HUDEP-2 (cell line): ENCODE measurements around the gene DNER.

ENCODE experiments used
- DNase-seq, 76 experiments: peaks; one replicate each; lab custom pipeline; 2025; ENCODE audit not compliant: unreplicated experiment in 76 of 76; lab: John Stamatoyannopoulos, UW

DNER gene

GRCh38 chr2:229453230-229453629, 261.1 kb downstream of the DNER start:
- no peak for DNase-seq

- no peak for DNase-seq
These were observed 262.5 kb downstream of the DNER start for GRCh38 chr2:229451852-229452251.

- DNase-seq = no peak
These were observed 267.1 kb downstream of the DNER start for GRCh38 chr2:229447227-229447626.

- no peak for DNase-seq
These were observed 268.0 kb downstream of the DNER start for GRCh38 chr2:229446350-229446749.

- no peak for DNase-seq
These were observed 268.7 kb downstream of the DNER start for GRCh38 chr2:229445501-229446211.

GRCh38 chr2:229445019-229445418, 269.3 kb downstream of the DNER start:
- DNase-seq = no peak

- DNase-seq = no peak
These were observed 270.6 kb downstream of the DNER start for GRCh38 chr2:229443546-229444268.

- DNase-seq = no peak
These were observed 271.2 kb downstream of the DNER start for GRCh38 chr2:229443141-229443540.

GRCh38 chr2:229438430-229439159, 275.8 kb downstream of the DNER start:
- no peak for DNase-seq

GRCh38 chr2:229437467-229437866, 276.9 kb downstream of the DNER start:
- no peak for DNase-seq

GRCh38 chr2:229434187-229434586, 280.2 kb downstream of the DNER start:
- no peak for DNase-seq

- DNase-seq = no peak
These were observed 281.0 kb downstream of the DNER start for GRCh38 chr2:229433351-229433750.

- peak in 1 of 76 experiments; percentile 2 for DNase-seq
These were observed 282.9 kb downstream of the DNER start for GRCh38 chr2:229431327-229431954.

GRCh38 chr2:229429589-229429988, 284.8 kb downstream of the DNER start:
- DNase-seq = no peak

GRCh38 chr2:229426464-229426863, 287.9 kb downstream of the DNER start:
- no peak for DNase-seq

- DNase-seq = no peak
These were observed 288.8 kb downstream of the DNER start for GRCh38 chr2:229425598-229425997.

GRCh38 chr2:229422063-229422462, 292.3 kb downstream of the DNER start:
- no peak for DNase-seq

- DNase-seq = no peak
These were observed 295.2 kb downstream of the DNER start for GRCh38 chr2:229419158-229419557.

GRCh38 chr2:229417916-229418315, 296.4 kb downstream of the DNER start:
- no peak for DNase-seq

GRCh38 chr2:229417176-229417575, 297.2 kb downstream of the DNER start:
- DNase-seq = no peak

GRCh38 chr2:229416116-229416694, 298.1 kb downstream of the DNER start:
- DNase-seq = no peak
